GM12865 (cell line): ENCODE data around the gene SCFD2.
"Not testable (repeated sequence)": the region's sequence is repeated elsewhere in the genome, so short reads cannot be mapped to it uniquely, and the experiment has no call there.

ENCODE experiments used
- DNase-seq: peaks from one replicate; pipeline ENCODE4 v3.0.0; 2010; ENCODE audit warnings: low read depth
- H3K4me3 ChIP-seq: 2 replicates; pipeline ENCODE4 v1.5.1; 2011; ENCODE audit warnings: mild to moderate bottlenecking, low read depth, low read length, control low read depth
- CTCF ChIP-seq: IDR thresholded peaks from 2 replicates; pipeline ENCODE4 v1.5.1; 2011; ENCODE audit warnings: low read length, control low read depth, low read depth, inconsistent platforms; ENCODE audit not compliant: insufficient read depth; ENCODE audit errors: missing control alignments

The SCFD2 gene

GRCh38 chr4:53234669-53235068, 131.2 kb downstream of the SCFD2 start:
- no peak for TF ChIP-seq CTCF
- H3K4me3 ChIP-seq = no peak overlapping the region
- no peak for DNase-seq

DNA sequence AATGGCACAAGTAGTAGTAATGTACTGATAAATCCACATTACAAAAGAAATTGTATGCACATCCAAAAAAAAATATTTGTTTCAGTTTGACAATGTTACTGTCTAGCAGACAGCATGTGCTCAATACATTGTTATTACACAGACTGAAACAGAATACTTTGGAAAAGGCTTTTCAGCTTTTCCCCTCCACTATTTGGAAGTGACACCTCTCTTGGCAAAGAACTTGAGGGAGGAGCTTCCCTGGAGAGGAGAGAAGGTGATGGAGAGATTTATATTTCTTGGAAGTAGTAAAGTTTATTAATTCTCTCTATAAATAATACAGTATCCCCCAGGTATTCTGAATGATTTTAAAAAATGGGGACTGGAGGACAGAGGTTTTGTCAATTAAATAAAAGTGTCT, 131.8 kb downstream of the SCFD2 start:
- H3K4me3 ChIP-seq = no peak overlapping the region
- DNase-seq = no peak
- TF ChIP-seq CTCF = no peak

GRCh38 chr4:53233114-53233795, 132.6 kb downstream of the SCFD2 start:
- no peak overlapping the region for H3K4me3 ChIP-seq
- TF ChIP-seq CTCF = no peak
- DNase-seq = no peak

DNA sequence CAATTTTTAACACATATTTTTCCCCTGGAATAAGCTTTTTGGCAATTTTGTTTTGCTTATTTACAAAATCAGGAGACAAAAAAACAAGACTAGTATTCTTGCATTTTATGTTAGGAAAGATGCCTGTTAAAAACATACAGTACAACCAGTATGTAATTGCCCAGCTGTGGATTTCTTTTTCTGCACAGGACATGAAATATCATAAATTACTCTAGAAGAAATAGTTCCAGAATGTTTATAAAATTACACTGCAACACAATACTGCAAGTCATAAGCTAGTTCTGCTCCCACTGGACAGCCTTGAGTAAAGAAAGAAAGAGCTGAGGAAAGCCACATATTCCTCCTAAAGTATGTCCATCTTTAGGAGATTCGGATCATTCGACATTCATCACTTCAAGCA, 133.5 kb downstream of the SCFD2 start:
- DNase-seq = no peak
- H3K4me3 ChIP-seq = no peak overlapping the region
- no peak for TF ChIP-seq CTCF

- no peak for DNase-seq
- no peak for TF ChIP-seq CTCF
- no peak overlapping the region for H3K4me3 ChIP-seq
Observed at GRCh38 chr4:53228036-53228435, 137.8 kb downstream of the SCFD2 start.

DNA sequence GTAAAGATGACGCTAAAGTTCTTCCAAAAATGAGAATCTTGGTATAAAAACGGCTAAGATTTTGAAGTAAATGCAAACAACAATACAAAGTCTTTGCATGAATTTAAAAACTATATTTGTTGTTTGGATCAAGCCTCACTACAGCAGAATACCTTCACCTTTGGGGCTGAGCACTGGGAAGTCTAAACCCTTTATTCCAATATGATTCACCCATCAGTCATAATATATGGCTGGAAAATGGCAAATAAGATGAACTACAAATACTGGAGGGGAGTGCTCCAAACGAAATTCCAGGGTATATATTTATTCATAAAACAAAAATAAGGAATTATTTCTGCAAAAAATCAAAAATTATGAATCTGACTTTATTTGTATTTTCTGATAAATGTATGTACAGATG, 138.4 kb downstream of the SCFD2 start:
- no peak for TF ChIP-seq CTCF
- no peak overlapping the region for H3K4me3 ChIP-seq

DNA sequence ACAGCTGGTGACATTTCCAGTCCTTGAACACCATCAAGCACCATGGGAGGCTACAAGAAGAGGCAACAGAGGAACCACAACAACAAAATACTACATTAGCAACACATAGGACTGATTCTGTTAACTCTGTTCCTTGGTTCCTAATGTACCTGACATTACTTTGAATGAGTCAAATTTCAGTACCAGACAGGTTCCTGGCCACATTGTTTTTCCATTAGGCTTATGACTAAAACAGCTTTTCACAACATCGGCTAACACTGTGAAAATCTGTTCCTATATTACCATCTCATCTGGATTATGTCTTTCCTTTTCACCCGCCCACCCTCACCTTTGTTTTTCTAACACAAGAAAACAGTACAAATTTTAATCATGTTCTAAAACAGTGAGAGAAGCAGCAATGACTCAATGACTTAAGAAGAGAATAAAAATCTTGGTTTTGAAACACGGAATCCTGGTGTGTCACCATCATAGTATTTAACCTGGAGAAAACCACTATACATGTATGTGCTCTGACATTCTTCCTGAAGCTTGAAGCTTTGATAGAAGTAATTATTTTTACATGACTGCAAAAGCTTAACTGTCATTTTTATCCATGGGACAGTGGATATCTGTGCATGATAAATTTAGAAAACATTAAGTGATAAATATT, 143.9 kb downstream of the SCFD2 start:
- no peak for TF ChIP-seq CTCF
- DNase-seq = no peak
- no peak overlapping the region for H3K4me3 ChIP-seq

More for the DNA sequence above, 138.4 kb downstream of the SCFD2 start:
- DNase-seq = no peak

GRCh38 chr4:53219148-53219547, 146.7 kb downstream of the SCFD2 start:
- not testable (repeated sequence) for H3K4me3 ChIP-seq, DNase-seq
